ENCODE results near the gene KCNK10. TPM values are rescaled to one million over a fixed set of nuclear protein-coding genes. Genes with fewer than 3 reads are reported as not detected.

The KCNK10 gene
- total RNA-seq, 6 donors from 2014 or later: 0.13 to 0.30 TPM; not detected in 4

GRCh38 chr14:88326352-88327103, 3.5 kb upstream of the KCNK10 start:
- Histone ChIP-seq H3K27me3 (peaks cover 0 to 32% (median 15%) of the 10 kb centered on the region in 4 donors), H3K27ac (no peak overlapping the region), H3K36me3 (no peaks in the 10 kb centered on the region), H3K9me3 (no peaks in the 10 kb centered on the region), H3K4me3 (no peak overlapping the region), H3K4me1 (peaks cover 0 to 29% (median 13%) of the 10 kb centered on the region in 4 donors)
- 4 to 6% methylated on average over 13 to 37 of the region's 37 CpGs for WGBS, 2 donors
- TF ChIP-seq CTCF (IDR thresholded peaks at IDR 0.05) (no peak), POLR2A (IDR thresholded peaks at IDR 0.05) (no peak), EP300 (IDR thresholded peaks at IDR 0.05) (no peak), POLR2AphosphoS5 (IDR thresholded peaks at IDR 0.05) (no peak)
- DNase-seq (peak in 1 of 2 donors; percentile 52), ATAC-seq (ENCODE audit: low FRiP score in 2 of 2) (no peak)

GRCh38 chr14:88325883-88326282, 2.8 kb upstream of the KCNK10 start:
- WGBS, 2 donors: 11 to 14% methylated on average over 5 of the region's 5 CpGs
- Histone ChIP-seq H3K36me3 (no peaks in the 10 kb centered on the region), H3K27me3 (peaks cover 0 to 32% (median 15%) of the 10 kb centered on the region in 4 donors), H3K9me3 (no peaks in the 10 kb centered on the region), H3K4me3 (no peak overlapping the region), H3K4me1 (peaks cover 0 to 29% (median 13%) of the 10 kb centered on the region in 4 donors), H3K27ac (no peak overlapping the region)
- TF ChIP-seq POLR2AphosphoS5 (IDR thresholded peaks at IDR 0.05) (no peak), POLR2A (IDR thresholded peaks at IDR 0.05) (no peak), CTCF (IDR thresholded peaks at IDR 0.05) (no peak), EP300 (IDR thresholded peaks at IDR 0.05) (no peak)
- DNase-seq (no peak), ATAC-seq (ENCODE audit: low FRiP score in 2 of 2) (no peak)

GRCh38 chr14:88324930-88325329, 1.9 kb upstream of the KCNK10 start:
- no peak for TF ChIP-seq CTCF (IDR thresholded peaks at IDR 0.05)
- TF ChIP-seq EP300 (IDR thresholded peaks at IDR 0.05): no peak
- no peak for TF ChIP-seq POLR2AphosphoS5 (IDR thresholded peaks at IDR 0.05)
- no peak for TF ChIP-seq POLR2A (IDR thresholded peaks at IDR 0.05)
- no peaks in the 10 kb centered on the region for H3K9me3 ChIP-seq
- 61 to 67% methylated on average over 6 of the region's 6 CpGs for WGBS, 2 donors
- peaks cover 0 to 29% (median 13%) of the 10 kb centered on the region in 4 donors for H3K4me1 ChIP-seq
- H3K36me3 ChIP-seq: no peaks in the 10 kb centered on the region
- H3K27ac ChIP-seq: no peak overlapping the region
- H3K27me3 ChIP-seq: peaks cover 0 to 32% (median 15%) of the 10 kb centered on the region in 4 donors
- ATAC-seq (ENCODE audit: low FRiP score in 2 of 2) (no peak), DNase-seq (no peak)
- no peak overlapping the region for H3K4me3 ChIP-seq

GRCh38 chr14:88324491-88324890, 1.4 kb upstream of the KCNK10 start:
- ATAC-seq (ENCODE audit: low FRiP score in 2 of 2): no peak
- Histone ChIP-seq H3K36me3 (no peaks in the 10 kb centered on the region), H3K4me1 (peaks cover 0 to 29% (median 13%) of the 10 kb centered on the region in 4 donors), H3K4me3 (no peak overlapping the region), H3K27ac (no peak overlapping the region), H3K27me3 (peaks cover 0 to 32% (median 15%) of the 10 kb centered on the region in 4 donors), H3K9me3 (no peaks in the 10 kb centered on the region)
- no peak for TF ChIP-seq POLR2AphosphoS5 (IDR thresholded peaks at IDR 0.05)
- TF ChIP-seq EP300 (IDR thresholded peaks at IDR 0.05): no peak
- no peak for TF ChIP-seq CTCF (IDR thresholded peaks at IDR 0.05)
- TF ChIP-seq POLR2A (IDR thresholded peaks at IDR 0.05): no peak
- DNase-seq: no peak
- 70 to 79% methylated on average over 3 to 4 of the region's 4 CpGs for WGBS, 2 donors
